ENCODE data around the gene KIF26B.

DNA sequence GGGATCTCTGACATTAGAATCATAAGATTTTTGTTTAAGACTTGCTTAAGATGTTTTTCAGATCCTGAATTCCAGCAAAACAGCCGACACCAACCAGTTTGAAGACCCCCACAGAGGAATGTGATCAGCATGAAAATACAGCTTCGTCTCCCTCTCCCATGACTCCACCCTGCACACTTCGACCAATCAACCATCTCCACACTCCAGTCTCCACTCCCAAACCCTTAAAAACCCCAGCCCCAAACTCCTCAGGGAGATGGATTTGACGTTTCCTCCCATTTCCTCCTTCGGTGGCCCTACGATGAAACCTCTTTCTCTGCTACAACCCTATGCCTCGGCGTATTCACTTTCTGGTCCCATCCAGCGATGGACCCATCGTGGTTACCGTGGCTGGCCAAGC lies 30.1 kb upstream of the KIF26B start:
- TF ChIP-seq, protein P1, sequence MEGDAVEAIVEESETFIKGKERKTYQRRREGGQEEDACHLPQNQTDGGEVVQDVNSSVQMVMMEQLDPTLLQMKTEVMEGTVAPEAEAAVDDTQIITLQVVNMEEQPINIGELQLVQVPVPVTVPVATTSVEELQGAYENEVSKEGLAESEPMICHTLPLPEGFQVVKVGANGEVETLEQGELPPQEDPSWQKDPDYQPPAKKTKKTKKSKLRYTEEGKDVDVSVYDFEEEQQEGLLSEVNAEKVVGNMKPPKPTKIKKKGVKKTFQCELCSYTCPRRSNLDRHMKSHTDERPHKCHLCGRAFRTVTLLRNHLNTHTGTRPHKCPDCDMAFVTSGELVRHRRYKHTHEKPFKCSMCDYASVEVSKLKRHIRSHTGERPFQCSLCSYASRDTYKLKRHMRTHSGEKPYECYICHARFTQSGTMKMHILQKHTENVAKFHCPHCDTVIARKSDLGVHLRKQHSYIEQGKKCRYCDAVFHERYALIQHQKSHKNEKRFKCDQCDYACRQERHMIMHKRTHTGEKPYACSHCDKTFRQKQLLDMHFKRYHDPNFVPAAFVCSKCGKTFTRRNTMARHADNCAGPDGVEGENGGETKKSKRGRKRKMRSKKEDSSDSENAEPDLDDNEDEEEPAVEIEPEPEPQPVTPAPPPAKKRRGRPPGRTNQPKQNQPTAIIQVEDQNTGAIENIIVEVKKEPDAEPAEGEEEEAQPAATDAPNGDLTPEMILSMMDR (IDR thresholded peaks at IDR 0.05) = no peak
- no peak for TF ChIP-seq POLR2A (IDR thresholded peaks at IDR 0.05)
- no peak for TF ChIP-seq POLR2AphosphoS5 (IDR thresholded peaks at IDR 0.05)

Data from stomach (tissue), 4 donors.